OCI-LY7 (cell line): ENCODE data around the gene SPANXD. TPM values are rescaled to one million over a fixed set of nuclear protein-coding genes. Genes with fewer than 3 reads are reported as not detected.

Source experiments
- BruUV-seq: library from RNA; stranded (reverse); fragments of 400-500 nt; replicated peaks from 2 replicates; lab custom pipeline; 2021; lab: Mats Ljungman, UMichigan
- CTCF ChIA-PET: fragments of 300-600 bp; sonication (Branson Sonifier 250); formaldehyde crosslinking; loops from one replicate; lab custom pipeline; 2022; ENCODE audit warnings: antibody characterized with exemption; ENCODE audit not compliant: unreplicated experiment; lab: Charles Lee
- POLR2A ChIA-PET: fragments of 300-600 bp; sonication (Branson Sonifier 250); formaldehyde crosslinking; loops from one replicate; lab custom pipeline; 2022; ENCODE audit warnings: antibody characterized with exemption; lab: Charles Lee
- DNase-seq: peaks from one replicate; pipeline ENCODE4 v3.0.0-alpha.2; 2015; ENCODE audit warnings: low spot score
- H2AFZ ChIP-seq: fragments of 200-600 bp; sonication (generic), shearing (Covaris generic); 2 replicates; pipeline ENCODE4 v1.6.1; 2014; ENCODE audit warnings: mild to moderate bottlenecking, antibody characterized with exemption, low read length, moderate library complexity
- H3K27ac ChIP-seq: fragments of 200-600 bp; sonication (generic); 2 replicates; pipeline ENCODE4 v1.5.1; 2014; ENCODE audit warnings: mixed run types, low read depth, mild to moderate bottlenecking, moderate library complexity, low read length, inconsistent platforms; ENCODE audit not compliant: poor library complexity, severe bottlenecking
- H3K36me3 ChIP-seq: fragments of 200-600 bp; sonication (generic); 2 replicates; pipeline ENCODE4 v1.6.1; 2014; ENCODE audit warnings: mild to moderate bottlenecking, antibody characterized with exemption, low read length, moderate library complexity, mixed read lengths; ENCODE audit not compliant: insufficient read depth
- H3K4me1 ChIP-seq: fragments of 200-600 bp; sonication (generic); 2 replicates; pipeline ENCODE4 v1.5.1; 2014; ENCODE audit warnings: mild to moderate bottlenecking, low read length; ENCODE audit not compliant: insufficient read depth, poor library complexity, severe bottlenecking
- H3K4me2 ChIP-seq: fragments of 200-600 bp; sonication (generic); 2 replicates; pipeline ENCODE4 v1.6.1; 2014; ENCODE audit warnings: mild to moderate bottlenecking, low read length
- H3K4me3 ChIP-seq: fragments of 200-600 bp; sonication (generic); 2 replicates; pipeline ENCODE4 v1.5.1; 2014; ENCODE audit warnings: mild to moderate bottlenecking, low read depth, low read length; ENCODE audit not compliant: poor library complexity, severe bottlenecking
- H3K79me2 ChIP-seq: fragments of 200-600 bp; sonication (generic); 2 replicates; pipeline ENCODE4 v1.6.1; 2016; ENCODE audit warnings: low read depth, mild to moderate bottlenecking, low read length, moderate library complexity, mixed read lengths; ENCODE audit not compliant: insufficient read depth
- H3K9me2 ChIP-seq: fragments of 200-600 bp; sonication (generic); 2 replicates; pipeline ENCODE4 v1.6.1; 2016; ENCODE audit warnings: mild to moderate bottlenecking, low read length, mixed read lengths; ENCODE audit not compliant: insufficient read depth
- H3K9me3 ChIP-seq: fragments of 200-600 bp; sonication (generic); 2 replicates; pipeline ENCODE4 v1.6.1; 2014; ENCODE audit warnings: mild to moderate bottlenecking, mixed run types, low read length, mixed read lengths
- H4K20me1 ChIP-seq: fragments of 200-600 bp; sonication (generic); 2 replicates; pipeline ENCODE4 v1.6.1; 2014; ENCODE audit warnings: mild to moderate bottlenecking, antibody characterized with exemption, low read length, moderate library complexity, mixed read lengths; ENCODE audit not compliant: insufficient read depth
- EZH2phosphoT487 ChIP-seq: fragments of 200-600 bp; sonication (generic); IDR thresholded peaks from 2 replicates; pipeline ENCODE4 v1.6.1; 2018; ENCODE audit warnings: low read depth, borderline replicate concordance, mild to moderate bottlenecking, mixed run types, antibody characterized with exemption, low read length, moderate library complexity, mixed read lengths
- intact Hi-C: fragments of 100-400 bp; cut with micrococcal nuclease; formaldehyde crosslinking; loops from one replicate; pipeline ENCODE4 v1.10.0; 2022; ENCODE audit not compliant: unreplicated experiment
- total RNA-seq, 2 experiments: library from RNA; depleted of rRNA in 1 of 2; stranded (reverse); fragments of >200 nt in 1 of 2; shearing (Covaris generic) in 1 of 2; gene quantifications; 2 replicates each; pipeline ENCODE4 v1.2.3, GENCODE V29; 2014 to 2022
- TF ChIP-seq, protein P1 (sequence below): fragments of 200-600 bp; sonication (generic); conservative IDR thresholded peaks from 2 replicates; pipeline ENCODE4 v1.5.1; 2014; ENCODE audit warnings: mild to moderate bottlenecking, antibody characterized with exemption, low read length, moderate library complexity, mixed read lengths

Gene SPANXD
- total RNA-seq, 2 experiments from 2014 or later: not detected

DNA sequence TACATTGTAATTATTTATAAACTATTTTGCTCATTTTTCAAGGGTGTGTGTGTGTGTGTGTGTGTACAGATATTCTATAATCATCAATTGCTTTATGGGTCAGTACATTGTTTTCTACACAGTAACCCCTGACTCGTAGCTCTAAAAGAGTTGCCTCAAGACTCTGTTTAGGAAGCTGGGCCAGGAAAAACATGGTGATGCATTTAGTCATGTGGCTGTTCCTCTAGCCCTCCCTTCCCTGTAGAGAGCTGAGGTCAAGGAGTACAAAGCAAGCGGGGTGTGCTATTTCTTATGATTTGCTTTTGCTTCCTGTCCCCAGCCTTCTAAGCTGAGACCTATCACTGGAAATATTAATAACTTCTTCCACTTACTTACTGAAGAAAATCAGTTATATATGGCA, 34.8 kb upstream of the SPANXD start:
- POLR2A ChIA-PET: no interaction called here
- no peaks in the 10 kb centered on the region for H3K4me1 ChIP-seq
- TF ChIP-seq, protein P1, sequence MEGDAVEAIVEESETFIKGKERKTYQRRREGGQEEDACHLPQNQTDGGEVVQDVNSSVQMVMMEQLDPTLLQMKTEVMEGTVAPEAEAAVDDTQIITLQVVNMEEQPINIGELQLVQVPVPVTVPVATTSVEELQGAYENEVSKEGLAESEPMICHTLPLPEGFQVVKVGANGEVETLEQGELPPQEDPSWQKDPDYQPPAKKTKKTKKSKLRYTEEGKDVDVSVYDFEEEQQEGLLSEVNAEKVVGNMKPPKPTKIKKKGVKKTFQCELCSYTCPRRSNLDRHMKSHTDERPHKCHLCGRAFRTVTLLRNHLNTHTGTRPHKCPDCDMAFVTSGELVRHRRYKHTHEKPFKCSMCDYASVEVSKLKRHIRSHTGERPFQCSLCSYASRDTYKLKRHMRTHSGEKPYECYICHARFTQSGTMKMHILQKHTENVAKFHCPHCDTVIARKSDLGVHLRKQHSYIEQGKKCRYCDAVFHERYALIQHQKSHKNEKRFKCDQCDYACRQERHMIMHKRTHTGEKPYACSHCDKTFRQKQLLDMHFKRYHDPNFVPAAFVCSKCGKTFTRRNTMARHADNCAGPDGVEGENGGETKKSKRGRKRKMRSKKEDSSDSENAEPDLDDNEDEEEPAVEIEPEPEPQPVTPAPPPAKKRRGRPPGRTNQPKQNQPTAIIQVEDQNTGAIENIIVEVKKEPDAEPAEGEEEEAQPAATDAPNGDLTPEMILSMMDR: no peak
- no peak for TF ChIP-seq EZH2phosphoT487
- no peaks in the 10 kb centered on the region for H3K79me2 ChIP-seq
- H4K20me1 ChIP-seq: no peaks in the 10 kb centered on the region
- no peak overlapping the region for H3K4me3 ChIP-seq
- H3K36me3 ChIP-seq: no peaks in the 10 kb centered on the region
- H3K9me3 ChIP-seq: no peaks in the 10 kb centered on the region
- DNase-seq: no peak
- no peak overlapping the region for H3K4me2 ChIP-seq
- H3K9me2 ChIP-seq: no peaks in the 10 kb centered on the region
- H2AFZ ChIP-seq: no peak overlapping the region
- no peak overlapping the region for H3K27ac ChIP-seq
- BruUV-seq: no TSS peak
- CTCF ChIA-PET: no interaction called here
- intact Hi-C loops: no loop called here

DNA sequence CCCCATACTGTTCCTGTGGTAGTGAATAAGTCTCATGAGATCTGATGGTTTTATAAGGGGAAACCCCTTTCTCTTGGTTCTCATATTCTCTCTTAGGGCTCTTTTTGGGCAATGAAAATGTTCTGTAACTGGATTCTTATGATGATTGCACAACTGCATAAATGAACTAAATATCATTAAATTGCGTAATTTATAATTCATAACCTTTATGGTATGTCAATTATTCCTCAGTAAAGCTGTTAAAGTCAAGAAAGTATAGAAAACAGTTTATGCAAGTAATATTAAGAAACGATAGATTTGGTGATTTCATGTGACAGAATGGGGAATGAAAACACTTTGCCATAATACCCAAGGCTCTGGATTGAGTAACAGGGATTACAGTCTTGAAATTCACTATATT, 33.5 kb upstream of the SPANXD start:
- BruUV-seq: no TSS peak

DNA sequence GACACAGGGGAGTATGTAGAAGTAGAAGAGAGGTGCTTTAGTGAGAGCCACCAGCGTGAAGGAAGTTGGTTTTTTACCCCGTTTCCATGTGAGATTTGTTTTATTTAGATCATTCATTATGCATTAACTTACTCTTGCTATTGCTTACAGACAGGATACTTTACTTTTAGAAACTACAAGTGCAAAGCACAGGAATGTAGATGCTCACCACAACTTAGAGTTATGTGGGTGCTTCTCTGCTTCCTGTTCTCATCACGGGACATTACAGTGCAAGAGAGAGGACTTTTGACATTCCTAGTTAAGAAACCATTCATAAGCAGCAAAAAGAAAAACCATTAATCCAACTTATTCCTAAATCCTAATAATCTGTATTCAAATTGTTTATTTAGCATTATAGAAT, 25.6 kb upstream of the SPANXD start:
- BruUV-seq: no TSS peak
- Histone ChIP-seq H3K27ac (no peak overlapping the region), H3K79me2 (no peaks in the 10 kb centered on the region), H4K20me1 (no peaks in the 10 kb centered on the region), H3K4me2 (no peak overlapping the region), H3K9me2 (no peaks in the 10 kb centered on the region), H2AFZ (no peak overlapping the region), H3K36me3 (no peaks in the 10 kb centered on the region), H3K4me3 (no peak overlapping the region), H3K9me3 (no peaks in the 10 kb centered on the region), H3K4me1 (no peaks in the 10 kb centered on the region)
- POLR2A ChIA-PET: no interaction called here
- DNase-seq: no peak
- no peak for TF ChIP-seq EZH2phosphoT487
- TF ChIP-seq, protein P1: no peak
- intact Hi-C loops: no loop called here
- CTCF ChIA-PET: no interaction called here

More for the DNA sequence above, 33.5 kb upstream of the SPANXD start:
- no peaks in the 10 kb centered on the region for H4K20me1 ChIP-seq
- H3K4me3 ChIP-seq: no peak overlapping the region
- intact Hi-C loops: no loop called here
- TF ChIP-seq, protein P1: no peak
- TF ChIP-seq EZH2phosphoT487: no peak
- H2AFZ ChIP-seq: no peak overlapping the region
- no peak for DNase-seq
- no peaks in the 10 kb centered on the region for H3K36me3 ChIP-seq
- CTCF ChIA-PET: no interaction called here
- H3K9me2 ChIP-seq: no peaks in the 10 kb centered on the region
- H3K27ac ChIP-seq: no peak overlapping the region
- no peak overlapping the region for H3K4me2 ChIP-seq
- H3K4me1 ChIP-seq: no peaks in the 10 kb centered on the region
- POLR2A ChIA-PET: no interaction called here
- H3K79me2 ChIP-seq: no peaks in the 10 kb centered on the region
- H3K9me3 ChIP-seq: no peaks in the 10 kb centered on the region
